ENCODE measurements around the gene MCTP1. TPM values are rescaled to one million over a fixed set of nuclear protein-coding genes. Genes with fewer than 3 reads are reported as not detected.

The MCTP1 gene
- total and polyA plus RNA-seq, 7 experiments from 2014 or later, result 0.75 to 38.9 (median 2.3) TPM; not detected in 1

DNA sequence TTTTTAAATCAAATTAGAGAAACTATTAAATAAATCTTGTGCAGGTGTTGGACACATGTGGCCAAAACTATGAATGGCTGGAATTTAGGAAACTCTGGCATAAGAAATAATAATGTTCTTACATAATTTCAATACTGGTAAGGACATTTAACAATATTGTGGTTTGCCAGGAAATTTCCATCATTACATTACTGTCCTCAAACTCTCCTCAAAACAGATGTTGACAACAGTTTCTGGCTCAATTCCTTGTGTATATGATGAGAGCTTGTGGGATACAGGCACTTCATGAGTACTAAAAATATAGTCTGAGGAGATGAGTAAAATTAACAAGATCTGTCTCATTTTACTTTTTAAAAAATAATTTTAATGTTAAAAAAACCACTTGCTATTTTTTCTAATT is 27.9 kb downstream of the MCTP1 start:
- Mint-ChIP-seq H3K4me3 (no peak overlapping the region), H3K27me3 (peaks cover 0 to 13% (median 8%) of the 10 kb centered on the region in 5 donors), H3K36me3 (no peaks in the 10 kb centered on the region), H3K4me1 (no peaks in the 10 kb centered on the region), H3K27ac (no peak overlapping the region), H3K9me3 (no peaks in the 10 kb centered on the region)
- CTCF ChIA-PET, result no interaction called here
- intact Hi-C loops (cut with micrococcal nuclease), result no loop called here
- DNase-seq (no peak), ATAC-seq (no peak)
- Histone ChIP-seq H3K36me3 (ENCODE audit: control insufficient read depth in 2 of 3, insufficient read depth in 3 of 3, low read length in 3 of 3) (no peaks in the 10 kb centered on the region), H3K4me3 (ENCODE audit: low read length) (no peak overlapping the region), H3K4me1 (ENCODE audit: control insufficient read depth in 2 of 2, insufficient read depth in 2 of 2, low read length in 2 of 2) (no peaks in the 10 kb centered on the region), H3K27ac (ENCODE audit: low read depth, low read length) (no peak overlapping the region), H3K9me3 (ENCODE audit: control insufficient read depth in 2 of 3, low read length in 3 of 3) (no peaks in the 10 kb centered on the region), H3K27me3 (ENCODE audit: control insufficient read depth in 2 of 2, insufficient read depth in 2 of 2, low read length in 2 of 2) (no peaks in the 10 kb centered on the region)
- POLR2A ChIA-PET, result no interaction called here

DNA sequence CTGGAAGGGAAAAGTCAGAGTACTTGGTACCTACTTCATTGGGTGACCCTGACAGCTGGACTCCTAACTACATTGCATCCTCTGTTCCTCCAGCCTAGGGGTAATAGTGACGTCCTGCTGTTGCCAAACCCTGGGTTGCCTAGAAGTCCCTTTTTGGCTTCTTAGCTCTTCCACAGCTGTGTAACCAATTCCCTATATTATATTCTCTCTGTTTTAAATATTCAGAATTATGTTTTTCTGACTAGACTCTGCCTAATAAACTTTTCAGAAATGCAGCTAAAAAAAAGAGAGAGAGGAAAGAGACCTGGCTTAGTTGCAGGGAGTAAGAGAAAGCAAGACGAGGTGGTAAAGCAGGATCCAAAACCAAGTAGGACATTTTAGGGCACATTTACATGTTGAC is 28.4 kb downstream of the MCTP1 start:
- H3K4me1 ChIP-seq (ENCODE audit: control insufficient read depth in 2 of 2, insufficient read depth in 2 of 2, low read length in 2 of 2), result no peaks in the 10 kb centered on the region
- ChIA-PET POLR2A (no interaction called here), CTCF (no interaction called here)
- H3K27ac Mint-ChIP-seq, result no peak overlapping the region
- no peaks in the 10 kb centered on the region for H3K9me3 ChIP-seq (ENCODE audit: control insufficient read depth in 2 of 3, low read length in 3 of 3)
- no peaks in the 10 kb centered on the region for H3K27me3 ChIP-seq (ENCODE audit: control insufficient read depth in 2 of 2, insufficient read depth in 2 of 2, low read length in 2 of 2)
- ATAC-seq (no peak), DNase-seq (no peak)
- no peaks in the 10 kb centered on the region for H3K4me1 Mint-ChIP-seq
- H3K4me3 ChIP-seq (ENCODE audit: low read length), result no peak overlapping the region
- H3K36me3 ChIP-seq (ENCODE audit: control insufficient read depth in 2 of 3, insufficient read depth in 3 of 3, low read length in 3 of 3), result no peaks in the 10 kb centered on the region
- intact Hi-C loops (cut with micrococcal nuclease), result no loop called here
- H3K27me3 Mint-ChIP-seq, result peaks cover 0 to 13% (median 7%) of the 10 kb centered on the region in 5 donors
- no peak overlapping the region for H3K4me3 Mint-ChIP-seq
- H3K36me3 Mint-ChIP-seq, result no peaks in the 10 kb centered on the region
- no peaks in the 10 kb centered on the region for H3K9me3 Mint-ChIP-seq
- no peak overlapping the region for H3K27ac ChIP-seq (ENCODE audit: low read depth, low read length)

- Mint-ChIP-seq H3K4me3 (no peak overlapping the region), H3K9me3 (peaks cover 0 to 5% (median 0%) of the 10 kb centered on the region in 11 donors), H3K27me3 (peaks cover 4 to 12% (median 7%) of the 10 kb centered on the region in 5 donors), H3K36me3 (no peaks in the 10 kb centered on the region), H3K27ac (no peak overlapping the region), H3K4me1 (no peaks in the 10 kb centered on the region)
- ATAC-seq (no peak), DNase-seq (no peak)
- CTCF ChIA-PET, result interaction anchor here (0.7 kb wide), 1 partner anchor 27 kb away, joined by 3 read pairs; no protein-coding TSS in a partner anchor
- no peaks in the 10 kb centered on the region for H3K27me3 ChIP-seq (ENCODE audit: control insufficient read depth in 2 of 2, insufficient read depth in 2 of 2, low read length in 2 of 2)
- H3K4me1 ChIP-seq (ENCODE audit: control insufficient read depth in 2 of 2, insufficient read depth in 2 of 2, low read length in 2 of 2), result no peaks in the 10 kb centered on the region
- H3K9me3 ChIP-seq (ENCODE audit: control insufficient read depth in 2 of 3, low read length in 3 of 3), result no peaks in the 10 kb centered on the region
- H3K4me3 ChIP-seq (ENCODE audit: low read length), result no peak overlapping the region
- POLR2A ChIA-PET, result no interaction called here
- intact Hi-C loops (cut with micrococcal nuclease), result no loop called here
- no peak overlapping the region for H3K27ac ChIP-seq (ENCODE audit: low read depth, low read length)
- no peaks in the 10 kb centered on the region for H3K36me3 ChIP-seq (ENCODE audit: control insufficient read depth in 2 of 3, insufficient read depth in 3 of 3, low read length in 3 of 3)
These were observed 32.1 kb downstream of the MCTP1 start for GRCh38 chr5:95252801-95253200.

DNA sequence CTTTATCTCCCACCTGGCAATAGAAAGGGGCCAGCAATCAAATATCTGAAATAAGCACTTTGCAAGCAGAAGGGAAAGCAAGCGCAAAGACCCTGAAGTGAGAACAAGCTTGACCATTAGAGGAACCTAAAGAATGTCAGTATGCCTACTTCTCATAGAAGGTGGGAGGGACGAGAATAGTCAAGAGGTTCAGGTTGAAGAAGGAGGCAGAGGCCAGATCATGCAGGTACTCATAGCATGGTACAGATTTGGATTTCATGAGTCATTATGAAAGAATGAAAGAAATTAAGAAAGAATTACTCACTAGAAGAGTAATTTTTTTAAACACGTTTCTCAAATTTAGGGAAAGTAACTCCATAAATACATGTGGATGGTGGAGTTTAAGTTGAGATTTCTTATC is 33.7 kb downstream of the MCTP1 start:
- Histone ChIP-seq H3K9me3 (ENCODE audit: control insufficient read depth in 2 of 3, low read length in 3 of 3) (no peaks in the 10 kb centered on the region), H3K4me1 (ENCODE audit: control insufficient read depth in 2 of 2, insufficient read depth in 2 of 2, low read length in 2 of 2) (no peaks in the 10 kb centered on the region), H3K4me3 (ENCODE audit: low read length) (no peak overlapping the region), H3K27me3 (ENCODE audit: control insufficient read depth in 2 of 2, insufficient read depth in 2 of 2, low read length in 2 of 2) (no peaks in the 10 kb centered on the region), H3K27ac (ENCODE audit: low read depth, low read length) (no peak overlapping the region), H3K36me3 (ENCODE audit: control insufficient read depth in 2 of 3, insufficient read depth in 3 of 3, low read length in 3 of 3) (no peaks in the 10 kb centered on the region)
- Mint-ChIP-seq H3K4me1 (no peaks in the 10 kb centered on the region), H3K9me3 (peaks cover 0 to 7% (median 0%) of the 10 kb centered on the region in 11 donors), H3K36me3 (no peaks in the 10 kb centered on the region), H3K4me3 (no peak overlapping the region), H3K27me3 (peaks cover 4 to 16% (median 7%) of the 10 kb centered on the region in 5 donors), H3K27ac (no peak overlapping the region)
- intact Hi-C loops (cut with micrococcal nuclease), result no loop called here
- ATAC-seq, result no peak
- POLR2A ChIA-PET, result no interaction called here
- CTCF ChIA-PET, result no interaction called here
- no peak for DNase-seq

GRCh38 chr5:95244479-95244878 is 40.4 kb downstream of the MCTP1 start:
- ChIA-PET CTCF (no interaction called here), POLR2A (no interaction called here)
- peaks cover 0 to 5% (median 0%) of the 10 kb centered on the region in 7 donors for H3K4me1 Mint-ChIP-seq
- H3K9me3 Mint-ChIP-seq, result peaks cover 0 to 5% (median 3%) of the 10 kb centered on the region in 11 donors
- Histone ChIP-seq H3K4me3 (ENCODE audit: low read length) (no peak overlapping the region), H3K27ac (ENCODE audit: low read depth, low read length) (no peak overlapping the region), H3K4me1 (ENCODE audit: control insufficient read depth in 2 of 2, insufficient read depth in 2 of 2, low read length in 2 of 2) (no peaks in the 10 kb centered on the region), H3K36me3 (ENCODE audit: control insufficient read depth in 2 of 3, insufficient read depth in 3 of 3, low read length in 3 of 3) (no peaks in the 10 kb centered on the region), H3K27me3 (ENCODE audit: control insufficient read depth in 2 of 2, insufficient read depth in 2 of 2, low read length in 2 of 2) (peaks cover 0 to 2% of the 10 kb centered on the region in 2 donors), H3K9me3 (ENCODE audit: control insufficient read depth in 2 of 3, low read length in 3 of 3) (no peaks in the 10 kb centered on the region)
- intact Hi-C loops (cut with micrococcal nuclease), result no loop called here
- ATAC-seq, result no peak
- H3K36me3 Mint-ChIP-seq, result no peaks in the 10 kb centered on the region
- H3K4me3 Mint-ChIP-seq, result no peak overlapping the region
- no peak for DNase-seq
- H3K27me3 Mint-ChIP-seq, result peaks cover 0 to 15% (median 5%) of the 10 kb centered on the region in 5 donors
- no peak overlapping the region for H3K27ac Mint-ChIP-seq

GRCh38 chr5:95241635-95242034 is 43.3 kb downstream of the MCTP1 start:
- Mint-ChIP-seq H3K27me3 (peaks cover 0 to 16% (median 10%) of the 10 kb centered on the region in 5 donors), H3K4me1 (peaks cover 0 to 5% (median 0%) of the 10 kb centered on the region in 7 donors), H3K27ac (no peak overlapping the region), H3K36me3 (no peaks in the 10 kb centered on the region), H3K4me3 (no peak overlapping the region), H3K9me3 (peaks cover 0 to 5% (median 0%) of the 10 kb centered on the region in 11 donors)
- ChIA-PET CTCF (no interaction called here), POLR2A (no interaction called here)
- Histone ChIP-seq H3K4me1 (ENCODE audit: control insufficient read depth in 2 of 2, insufficient read depth in 2 of 2, low read length in 2 of 2) (no peaks in the 10 kb centered on the region), H3K9me3 (ENCODE audit: control insufficient read depth in 2 of 3, low read length in 3 of 3) (no peaks in the 10 kb centered on the region), H3K27me3 (ENCODE audit: control insufficient read depth in 2 of 2, insufficient read depth in 2 of 2, low read length in 2 of 2) (peaks cover 0 to 2% of the 10 kb centered on the region in 2 donors), H3K4me3 (ENCODE audit: low read length) (no peak overlapping the region), H3K36me3 (ENCODE audit: control insufficient read depth in 2 of 3, insufficient read depth in 3 of 3, low read length in 3 of 3) (no peaks in the 10 kb centered on the region), H3K27ac (ENCODE audit: low read depth, low read length) (no peak overlapping the region)
- intact Hi-C loops (cut with micrococcal nuclease), result no loop called here
- ATAC-seq, result no peak
- no peak for DNase-seq

DNA sequence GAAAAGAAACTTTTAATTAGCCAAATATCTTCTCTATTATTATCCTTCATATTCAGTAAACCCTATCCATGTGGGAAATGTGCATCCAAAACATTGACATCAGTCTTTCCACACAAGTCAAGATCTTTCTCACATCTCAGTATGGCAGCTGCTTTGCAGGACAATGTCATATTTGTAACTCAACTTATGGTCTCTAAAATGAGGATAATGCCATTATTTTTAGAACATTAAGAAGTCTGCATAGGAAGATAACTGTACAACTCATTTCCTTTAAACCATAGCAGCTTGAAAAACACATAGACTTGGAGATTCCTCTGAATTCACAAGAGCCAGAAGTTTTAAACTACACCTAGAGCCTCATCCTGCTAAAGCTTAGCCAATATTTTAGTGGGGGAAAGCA is 43.7 kb downstream of the MCTP1 start:
- CTCF ChIA-PET, result no interaction called here
- Mint-ChIP-seq H3K4me3 (no peak overlapping the region), H3K4me1 (peaks cover 0 to 5% (median 0%) of the 10 kb centered on the region in 7 donors), H3K9me3 (peaks cover 0 to 5% (median 0%) of the 10 kb centered on the region in 11 donors), H3K27me3 (peaks cover 0 to 19% (median 13%) of the 10 kb centered on the region in 5 donors), H3K27ac (no peak overlapping the region), H3K36me3 (no peaks in the 10 kb centered on the region)
- Histone ChIP-seq H3K9me3 (ENCODE audit: control insufficient read depth in 2 of 3, low read length in 3 of 3) (no peaks in the 10 kb centered on the region), H3K27ac (ENCODE audit: low read depth, low read length) (no peak overlapping the region), H3K4me1 (ENCODE audit: control insufficient read depth in 2 of 2, insufficient read depth in 2 of 2, low read length in 2 of 2) (no peaks in the 10 kb centered on the region), H3K27me3 (ENCODE audit: control insufficient read depth in 2 of 2, insufficient read depth in 2 of 2, low read length in 2 of 2) (peaks cover 0 to 2% of the 10 kb centered on the region in 2 donors), H3K4me3 (ENCODE audit: low read length) (no peak overlapping the region), H3K36me3 (ENCODE audit: control insufficient read depth in 2 of 3, insufficient read depth in 3 of 3, low read length in 3 of 3) (no peaks in the 10 kb centered on the region)
- ATAC-seq (no peak), DNase-seq (no peak)
- intact Hi-C loops (cut with micrococcal nuclease), result no loop called here
- POLR2A ChIA-PET, result no interaction called here

Measured in naive thymus-derived CD4-positive, alpha-beta T cell (primary cell).